GM18868 (cell line): Measurements from ENCODE around the gene GCH1.
A peak's percentile ranks its signal among the peaks of the same experiment; 100 is the strongest.
"Not testable (repeated sequence)": the region's sequence is repeated elsewhere in the genome, so short reads cannot be mapped to it uniquely, and the experiment has no call there.

Experiments used
- ATAC-seq: cut with Tn5 transposase; IDR thresholded peaks from one replicate; pipeline ENCODE4 v1.9.1; 2021; ENCODE audit warnings: mild to moderate bottlenecking, moderate library complexity; ENCODE audit not compliant: unreplicated experiment

The GCH1 gene, protein sequence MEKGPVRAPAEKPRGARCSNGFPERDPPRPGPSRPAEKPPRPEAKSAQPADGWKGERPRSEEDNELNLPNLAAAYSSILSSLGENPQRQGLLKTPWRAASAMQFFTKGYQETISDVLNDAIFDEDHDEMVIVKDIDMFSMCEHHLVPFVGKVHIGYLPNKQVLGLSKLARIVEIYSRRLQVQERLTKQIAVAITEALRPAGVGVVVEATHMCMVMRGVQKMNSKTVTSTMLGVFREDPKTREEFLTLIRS

DNA sequence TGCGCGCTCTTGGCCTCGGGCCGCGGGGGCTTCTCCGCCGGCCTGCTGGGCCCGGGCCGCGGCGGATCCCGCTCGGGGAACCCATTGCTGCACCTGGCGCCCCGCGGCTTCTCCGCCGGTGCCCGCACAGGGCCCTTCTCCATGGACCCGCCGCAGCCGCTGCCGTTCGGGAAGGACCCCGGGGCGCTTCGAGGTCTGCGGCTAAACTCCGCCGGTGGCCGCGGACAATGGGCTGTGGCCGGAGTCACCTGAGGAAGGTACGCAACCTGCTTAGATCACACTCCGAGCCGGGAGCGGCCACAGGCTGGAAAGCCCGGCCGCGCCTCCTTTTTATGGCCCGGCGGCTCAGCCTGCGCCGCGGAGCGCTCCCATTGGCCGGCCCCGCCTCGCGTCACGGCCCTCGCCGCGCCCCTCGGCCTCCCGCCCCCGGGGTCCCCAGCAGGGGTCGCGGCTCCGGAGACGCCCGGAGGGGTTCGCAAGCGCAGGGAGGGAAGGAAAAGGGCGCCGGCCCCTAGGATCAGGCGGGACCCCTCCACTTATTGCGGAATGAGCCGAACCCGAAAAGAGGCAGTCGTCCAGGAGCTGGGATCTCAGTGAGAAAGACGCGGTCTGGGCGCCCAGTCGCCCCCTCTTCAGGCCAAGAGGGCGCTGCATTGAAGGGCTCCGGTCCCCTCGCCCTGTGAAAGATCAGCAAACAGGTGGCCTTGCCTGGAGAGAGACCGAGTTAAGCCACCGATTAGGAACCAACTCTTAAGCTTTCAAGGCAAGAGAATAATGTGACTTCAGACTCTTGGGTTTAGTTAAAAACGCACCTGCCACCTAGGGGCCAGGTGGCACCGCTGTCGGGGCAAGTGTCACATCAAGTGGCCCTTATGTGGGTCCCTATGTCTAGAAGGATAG is at the start of gene GCH1:
GCH1 (minus strand) TSS at position 306 of the 900 bp plus-strand sequence; CDS start at position 143, 163 bp downstream.
- ATAC-seq: peak; percentile 84

DNA sequence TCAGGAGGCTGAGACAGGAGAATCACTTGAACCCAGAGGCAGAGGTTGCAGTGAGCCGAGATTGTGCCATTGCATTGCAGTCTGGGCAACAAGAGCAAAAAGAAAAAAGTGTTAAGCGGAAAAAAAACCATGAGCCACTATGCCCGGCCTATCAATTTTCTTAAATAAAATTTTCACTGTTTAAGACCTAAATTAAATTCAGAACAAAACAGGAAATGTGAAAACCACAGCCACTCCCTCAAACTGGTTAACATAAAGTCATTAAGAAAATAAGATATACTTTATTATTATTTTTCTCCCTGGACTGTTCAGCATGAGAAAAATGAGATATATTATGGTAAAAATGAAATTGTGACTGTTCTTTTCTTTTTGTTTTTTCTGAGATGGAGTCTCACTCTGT is 44.6 kb upstream of the GCH1 start:
- ATAC-seq: no peak

DNA sequence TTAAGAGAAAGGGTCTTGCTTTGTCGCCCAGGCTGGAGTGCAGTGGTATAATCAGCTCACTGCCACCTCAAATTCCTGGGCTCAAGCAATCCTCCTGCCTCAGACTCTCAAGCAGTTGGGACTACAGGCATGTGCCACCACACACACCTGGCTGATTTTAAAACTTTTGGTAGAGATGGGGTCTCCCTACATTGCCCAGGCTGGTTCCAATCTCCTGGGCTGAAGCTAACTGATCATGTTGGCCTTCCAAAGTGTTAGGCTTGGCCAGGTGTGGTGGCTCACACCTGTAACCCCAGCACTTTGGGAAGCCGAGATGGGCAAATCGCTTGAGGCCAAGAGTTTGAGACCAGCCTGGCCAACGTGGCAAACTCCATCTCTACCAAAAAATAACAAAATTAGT is 43.9 kb upstream of the GCH1 start:
- no peak for ATAC-seq

DNA sequence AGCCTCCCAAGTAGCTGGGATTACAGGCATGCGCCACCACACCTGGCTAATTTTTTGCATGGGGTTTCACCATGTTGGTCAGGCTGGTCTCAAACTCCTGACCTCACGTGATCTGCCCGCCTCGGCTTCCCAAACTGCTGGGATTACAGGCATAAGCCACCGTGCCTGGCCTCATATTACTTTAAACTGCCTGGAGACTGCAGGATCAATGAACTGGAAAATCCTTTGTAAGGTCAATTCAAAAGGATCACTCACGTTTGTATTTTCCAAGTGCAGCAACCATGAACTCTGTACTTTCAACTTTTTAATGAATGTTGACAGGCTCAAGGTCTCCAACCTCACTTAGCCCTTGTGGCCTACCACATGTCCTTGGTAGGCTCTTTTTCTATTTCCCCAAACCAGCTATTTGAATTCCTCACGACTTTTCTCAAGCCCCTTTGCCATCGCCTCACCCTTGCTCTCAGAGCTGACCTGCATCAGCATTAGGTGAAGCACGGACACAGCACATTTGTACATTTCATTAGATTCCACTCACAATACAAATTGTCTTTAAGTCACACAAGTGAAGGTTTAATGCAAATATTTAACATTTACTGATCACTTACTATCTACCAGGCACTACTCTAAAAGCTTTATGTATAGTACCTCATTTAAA is 42.2 kb upstream of the GCH1 start:
- no peak for ATAC-seq

DNA sequence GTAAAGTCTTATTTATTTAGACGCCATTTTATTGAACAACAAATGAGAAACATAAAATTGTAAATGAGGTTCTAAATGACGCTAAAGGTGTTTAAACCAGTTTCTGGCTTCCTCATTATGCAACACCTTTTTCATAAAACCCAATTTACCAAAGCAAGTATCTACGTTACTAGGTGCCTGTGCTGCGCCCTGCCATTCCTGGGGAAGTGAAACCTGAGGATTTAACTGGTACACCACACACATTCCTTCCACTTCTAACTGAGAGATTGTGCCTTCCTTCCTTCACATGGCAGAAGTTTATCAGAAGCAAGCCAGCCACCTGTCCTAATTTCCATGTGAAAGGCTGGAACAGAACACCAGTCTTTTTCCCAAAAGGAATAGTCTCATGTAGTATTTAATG is 40.3 kb upstream of the GCH1 start:
- no peak for ATAC-seq

DNA sequence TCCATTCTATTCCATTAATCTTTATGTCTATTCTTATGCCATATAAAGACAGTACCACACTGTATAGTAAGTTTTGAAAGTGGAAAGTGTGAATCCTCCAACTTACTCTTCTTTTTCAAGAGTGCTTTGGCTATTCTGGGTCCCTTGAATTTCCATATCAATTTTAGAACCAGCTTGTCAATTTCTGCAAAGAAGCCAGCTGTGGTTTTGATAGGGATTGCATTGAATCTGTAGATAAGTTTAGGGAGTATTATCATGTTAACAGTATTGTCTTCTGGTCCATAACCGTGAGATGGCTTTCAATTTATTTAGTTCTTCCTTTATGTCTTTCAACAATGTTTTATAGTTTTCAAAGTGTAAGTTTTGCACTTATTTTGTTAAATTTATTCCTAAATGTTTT is 34.2 kb upstream of the GCH1 start:
- no peak for ATAC-seq

DNA sequence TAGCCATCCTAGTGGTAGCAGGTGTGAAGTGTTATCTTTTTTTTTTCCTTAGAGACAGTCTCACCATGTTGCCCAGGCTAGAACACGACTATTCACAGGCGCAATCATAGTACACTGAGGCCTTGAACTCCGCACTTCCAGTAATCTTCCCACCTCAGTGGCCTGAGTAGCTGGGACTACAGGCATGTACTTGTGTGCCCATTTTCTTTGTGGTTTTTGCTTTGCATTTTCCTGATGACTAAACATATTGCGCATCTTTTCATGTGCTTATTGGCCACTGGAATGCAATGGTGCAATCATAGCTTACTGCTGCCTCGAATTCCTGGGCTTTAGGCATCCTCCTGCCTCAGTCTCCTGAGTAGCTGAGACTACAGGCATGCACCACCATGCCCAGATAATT is 33.3 kb upstream of the GCH1 start:
- ATAC-seq: no peak

DNA sequence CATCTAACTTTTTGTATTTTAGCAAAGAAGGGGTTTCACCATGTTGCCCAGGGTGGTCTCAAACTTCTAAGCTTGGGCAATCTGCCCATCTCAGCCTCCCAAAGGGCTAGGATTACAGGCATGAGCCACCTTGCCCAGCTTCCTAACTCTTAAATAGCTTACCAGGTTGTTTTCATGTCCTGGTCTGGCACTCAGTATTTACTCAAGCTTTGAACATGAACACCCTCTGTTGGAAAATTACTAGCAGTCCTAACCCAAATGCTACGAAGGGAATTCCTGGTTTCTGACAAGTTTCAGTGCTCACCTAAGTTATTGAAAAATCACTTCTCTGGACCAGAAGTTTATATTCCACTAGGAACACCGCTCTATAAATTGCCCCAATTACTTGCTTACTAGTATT is 32.5 kb upstream of the GCH1 start:
- no peak for ATAC-seq

DNA sequence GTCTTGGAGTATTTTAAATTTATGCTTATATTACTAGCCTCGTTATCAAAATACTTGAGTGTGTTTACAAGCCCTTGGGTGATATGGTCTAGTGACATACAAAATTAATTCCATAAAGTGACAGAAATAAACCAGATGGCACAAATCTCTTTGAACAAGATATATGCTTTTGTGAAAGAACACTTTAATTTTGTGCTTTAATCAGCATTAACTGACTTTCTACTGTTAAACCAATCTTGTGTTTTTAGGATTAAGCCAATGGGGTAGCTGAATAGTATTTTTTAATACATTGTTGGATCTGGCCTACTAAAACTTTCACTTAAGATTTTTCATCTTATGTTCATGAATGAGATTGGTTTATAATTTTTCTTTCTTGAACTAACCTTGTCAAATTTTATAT is 30.4 kb upstream of the GCH1 start:
- no peak for ATAC-seq

DNA sequence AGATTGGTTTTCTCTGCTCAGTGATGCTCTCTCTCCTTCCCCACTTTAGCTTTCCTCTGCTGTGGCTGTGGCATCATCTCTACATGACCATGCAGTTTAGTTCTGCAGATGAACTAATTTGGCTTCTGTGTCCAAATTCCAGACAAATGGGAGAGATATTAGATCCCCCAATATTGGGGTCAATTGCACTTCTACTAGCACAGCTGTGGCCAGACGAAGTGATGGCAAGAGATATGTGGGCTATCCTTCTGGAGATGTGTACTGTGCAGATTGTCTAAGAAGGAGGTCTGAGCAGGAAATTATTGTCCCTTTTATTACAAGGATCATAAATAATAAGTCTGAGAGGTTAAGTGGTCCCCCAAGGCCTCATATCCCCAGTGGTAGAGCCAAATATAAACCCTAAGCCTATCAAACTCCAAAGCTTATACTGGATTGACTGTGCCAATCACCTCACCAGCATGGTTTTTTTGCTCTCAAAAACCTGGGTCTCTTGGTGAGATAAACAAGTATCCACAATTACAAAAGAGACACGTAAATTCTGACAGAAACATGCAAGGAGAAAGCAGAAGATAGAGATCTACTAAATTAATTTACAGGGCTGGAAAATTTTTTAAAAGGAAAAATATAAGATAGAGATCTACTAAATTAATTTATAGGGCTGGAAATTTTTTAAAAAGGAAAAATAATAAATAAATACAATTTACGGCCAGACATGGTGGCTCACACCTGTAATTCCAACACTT is 29.1 kb upstream of the GCH1 start:
- ATAC-seq: no peak

DNA sequence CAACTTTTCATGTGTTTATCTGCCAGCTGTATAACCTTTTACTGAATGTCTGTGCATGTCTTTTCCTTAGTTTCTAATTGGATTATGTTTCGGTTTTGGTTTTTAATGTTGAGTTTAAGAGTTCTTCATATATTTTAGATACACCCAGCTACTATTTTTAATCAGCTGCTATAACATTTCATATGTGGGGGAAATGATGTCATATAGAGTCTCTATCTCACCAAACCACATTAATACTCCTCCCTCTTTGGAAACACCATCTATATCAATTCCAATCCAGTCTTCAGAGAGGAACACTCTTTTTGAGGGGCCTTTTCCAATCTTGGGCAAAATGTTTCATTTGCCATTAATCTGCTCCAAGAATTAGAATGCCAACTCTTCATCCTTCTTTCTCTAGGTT is 28.5 kb upstream of the GCH1 start:
- no peak for ATAC-seq

DNA sequence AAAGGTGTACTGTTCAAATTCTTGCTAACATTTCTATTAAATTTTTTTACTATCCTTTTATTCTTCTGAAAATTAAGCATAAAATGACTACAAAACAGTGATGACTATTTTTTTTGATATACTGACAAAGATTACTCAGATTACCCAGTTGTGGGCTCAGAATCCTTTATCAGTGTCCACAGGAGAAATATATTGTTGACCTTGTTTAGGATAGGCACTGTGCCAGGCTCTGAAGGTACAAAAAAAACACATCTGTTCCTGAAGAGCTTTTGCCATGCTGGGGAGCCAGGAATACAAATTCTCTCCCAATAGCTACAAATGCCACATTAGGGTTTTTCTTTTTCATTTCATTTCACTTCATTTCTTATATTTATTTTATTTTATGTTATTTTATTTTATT is 26.9 kb upstream of the GCH1 start:
- ATAC-seq: no peak

DNA sequence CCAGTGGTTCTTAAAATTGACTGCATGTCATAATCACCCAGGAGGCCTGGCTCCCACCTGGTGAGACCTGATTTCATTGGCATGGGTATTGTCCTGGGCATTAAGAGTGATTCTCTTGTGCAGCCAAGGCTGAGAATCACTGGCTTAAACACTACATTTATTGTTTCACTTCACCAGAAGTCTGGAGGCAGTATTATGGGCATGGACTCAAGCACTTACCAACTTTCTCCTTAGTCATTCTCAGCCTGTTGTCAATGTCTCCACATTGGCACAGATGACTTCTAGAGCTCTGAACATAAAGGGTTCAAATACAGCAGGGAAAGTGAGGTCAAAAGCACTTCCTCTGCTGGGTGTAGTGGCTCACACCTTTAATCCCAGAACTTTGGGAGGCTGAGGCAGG is 25.6 kb upstream of the GCH1 start:
- no peak for ATAC-seq

DNA sequence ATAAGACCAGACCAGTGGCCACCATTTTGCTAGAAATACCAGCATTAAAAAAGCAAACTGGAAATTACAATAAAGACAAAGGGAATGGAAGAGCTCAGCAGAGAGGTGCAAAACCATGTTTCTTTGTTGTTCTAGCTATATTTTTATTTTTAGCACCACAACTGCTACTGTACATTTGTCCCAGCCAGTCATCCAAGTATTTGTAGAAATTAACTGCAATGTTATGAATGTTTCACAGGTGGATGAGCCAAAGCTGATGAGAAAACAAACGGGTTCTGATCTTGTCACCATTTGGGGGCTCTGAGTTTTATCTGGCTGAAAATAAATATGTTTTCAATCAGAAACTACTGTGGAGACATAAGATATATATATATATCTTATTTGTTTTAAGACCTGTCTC is 24.9 kb upstream of the GCH1 start:
- ATAC-seq: no peak

DNA sequence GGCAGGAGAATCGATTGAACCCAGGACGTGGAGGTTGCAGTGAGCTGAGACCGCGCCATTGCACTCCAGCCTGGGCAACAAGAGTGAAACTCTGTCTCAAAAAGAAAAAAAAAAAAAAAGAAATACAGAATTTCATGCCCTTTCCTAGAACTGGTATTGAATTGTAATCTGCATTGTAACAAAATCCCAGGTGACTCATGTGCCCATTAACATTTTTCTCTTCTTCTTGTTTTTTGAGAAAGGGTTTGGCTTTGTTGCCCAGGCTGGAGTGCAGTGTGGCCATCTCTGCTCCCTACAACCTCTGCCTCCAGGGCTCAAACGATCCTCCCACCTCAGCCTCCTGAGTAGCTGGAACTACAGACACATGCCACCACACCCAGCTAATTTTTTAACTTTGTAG is 23.9 kb upstream of the GCH1 start:
- ATAC-seq: not testable (repeated sequence)

DNA sequence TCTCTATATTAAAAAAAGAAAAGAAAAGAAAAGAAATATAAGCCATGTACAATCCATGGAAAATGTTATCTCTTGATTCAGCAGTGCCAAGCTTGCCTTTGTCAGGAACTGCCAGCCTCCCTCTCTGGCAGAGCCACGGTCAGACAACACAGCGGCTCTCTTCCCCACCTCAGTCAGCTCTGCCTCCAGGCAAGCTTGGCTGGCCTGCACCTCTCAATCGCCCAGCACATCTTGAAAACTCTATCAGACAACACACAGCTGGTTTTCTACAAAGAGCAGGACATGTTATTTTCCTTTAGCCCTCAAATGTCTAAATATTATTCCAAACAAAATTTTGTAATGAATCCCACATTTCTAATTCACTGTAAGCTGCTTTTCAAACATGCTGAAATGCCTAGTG is 20.0 kb upstream of the GCH1 start:
- ATAC-seq: no peak

DNA sequence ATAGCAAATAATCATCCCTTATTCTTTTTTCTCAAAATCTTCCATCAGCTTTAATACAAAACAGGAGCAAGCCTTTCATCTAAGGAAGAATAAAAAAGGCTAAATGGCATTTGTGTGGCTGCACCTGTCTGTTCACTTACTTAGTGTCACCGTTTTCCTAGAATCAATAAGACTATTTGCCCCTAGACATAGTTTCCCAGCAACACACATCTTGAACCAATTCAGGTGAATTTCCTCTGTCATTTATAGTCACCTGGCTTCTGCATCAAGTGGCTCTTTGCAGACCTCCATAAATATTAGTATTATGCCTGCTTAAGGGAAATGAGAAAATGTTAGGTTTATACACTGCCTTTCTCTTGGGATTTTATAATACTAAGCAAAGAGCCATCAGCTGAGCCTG is 17.4 kb upstream of the GCH1 start:
- ATAC-seq: no peak

DNA sequence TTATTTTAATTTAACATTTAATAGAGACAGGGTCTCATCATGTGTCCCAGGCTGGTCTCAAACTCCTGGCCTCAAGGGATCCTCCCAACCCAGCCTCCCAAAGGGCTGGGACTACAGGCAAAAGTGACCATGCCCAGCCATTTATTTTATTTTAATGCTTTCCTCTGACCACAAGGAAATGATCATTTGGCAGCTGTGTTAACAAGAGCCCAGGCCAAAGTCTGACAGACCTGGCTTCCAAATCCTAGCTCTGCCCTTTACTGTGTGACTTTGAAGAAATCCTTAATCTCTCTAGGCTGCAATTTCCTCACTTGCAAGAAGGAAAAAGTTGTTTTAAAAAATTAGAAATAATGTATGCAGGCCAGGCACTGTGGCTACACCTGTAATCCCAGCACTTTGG is 16.7 kb upstream of the GCH1 start:
- no peak for ATAC-seq

DNA sequence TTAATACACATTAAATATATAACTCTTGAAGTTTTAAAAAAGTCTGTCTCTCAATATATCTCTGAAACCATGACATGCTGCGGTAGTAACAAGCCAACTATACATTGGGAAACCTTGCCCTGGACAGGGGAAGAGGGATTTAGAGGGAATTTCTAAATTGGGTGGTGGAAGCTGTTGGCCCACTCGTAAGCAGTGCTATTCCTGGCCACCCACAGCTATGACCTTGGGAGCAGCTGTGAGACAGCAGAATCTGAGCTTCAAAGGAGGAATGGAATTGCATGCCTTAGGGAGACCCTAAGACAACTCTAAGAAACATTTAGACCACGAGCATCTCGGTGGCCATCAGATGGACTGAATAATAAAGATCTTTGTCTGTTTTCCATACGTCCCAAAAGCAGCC is 15.8 kb upstream of the GCH1 start:
- ATAC-seq: no peak

DNA sequence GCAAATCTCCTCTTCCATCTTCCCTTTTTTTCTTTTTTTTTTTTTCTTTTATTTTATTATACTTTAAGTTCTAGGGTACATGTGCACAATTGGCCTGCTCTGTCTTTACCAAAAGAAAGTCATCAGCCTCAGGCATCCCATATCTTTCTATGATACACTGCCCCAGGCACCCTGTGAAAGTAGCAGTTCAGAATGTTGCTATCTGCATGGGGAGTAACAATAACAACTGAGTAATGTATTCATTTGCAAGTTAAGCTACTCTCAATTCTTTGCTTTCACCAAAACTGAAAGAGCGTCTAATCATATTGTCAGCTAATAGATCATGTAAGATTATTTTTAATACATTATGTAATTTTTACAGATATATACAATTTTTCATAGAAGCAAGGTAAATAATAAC is 13.5 kb upstream of the GCH1 start:
- no peak for ATAC-seq

DNA sequence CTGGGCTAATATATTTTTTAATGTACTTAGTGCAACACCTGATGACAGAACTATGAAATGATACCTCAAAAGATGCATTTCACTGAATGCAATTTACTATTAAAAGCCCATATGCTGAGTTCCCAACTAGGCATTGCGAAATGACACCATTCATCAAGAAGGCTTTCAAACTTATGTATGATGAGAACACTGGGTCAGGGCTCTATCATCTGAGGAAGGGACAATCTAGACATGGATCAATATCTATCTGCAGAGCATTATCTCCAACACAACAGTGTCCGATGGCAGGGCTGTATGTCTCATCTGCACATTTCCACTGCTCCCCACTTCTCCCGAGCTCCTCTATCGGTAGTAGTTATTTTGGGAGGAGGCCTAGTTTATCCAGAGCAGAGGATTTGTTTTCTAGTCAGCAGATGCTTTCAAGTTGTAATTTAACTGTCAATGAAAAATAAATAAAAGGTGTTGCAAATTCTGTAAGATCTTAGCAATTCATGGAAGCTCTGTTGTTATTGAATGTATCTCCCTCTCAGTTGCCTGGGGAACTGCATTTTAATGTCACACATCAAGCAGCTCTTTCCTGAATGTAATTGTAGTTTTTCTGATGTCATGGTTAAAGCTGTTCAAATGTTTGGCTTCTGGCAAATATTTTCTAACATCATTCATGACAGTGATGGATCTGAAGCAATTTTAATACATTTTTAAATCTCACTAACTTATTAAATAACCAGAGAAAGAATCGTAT is 7.4 kb upstream of the GCH1 start:
- ATAC-seq: no peak
